Kidney (tissue), 14 donors: Measurements from ENCODE around the gene SERTAD1. TPM values are rescaled to one million over a fixed set of nuclear protein-coding genes. Genes with fewer than 3 reads are reported as not detected.

Experiments
- DNase-seq, 5 donors: peaks; one replicate each; pipeline ENCODE4 v3.0.0-alpha.2; 2013 to 2020
- FAIRE-seq: peaks from 2 replicates; lab custom pipeline; 2012; peaks lifted over from hg19 to GRCh38; lab: Jason Lieb, UNC
- H3K27ac ChIP-seq, 2 donors: one replicate each; pipeline ENCODE4 v1.7.0; 2013; ENCODE audit warnings: low read depth in 2 of 2, low read length in 2 of 2, inconsistent platforms in 1 of 2
- H3K27me3 ChIP-seq: one replicate; pipeline ENCODE4 v1.7.1; 2013; ENCODE audit warnings: low read length, inconsistent platforms; ENCODE audit not compliant: control insufficient read depth, insufficient read depth
- H3K36me3 ChIP-seq, 3 donors: one replicate each; pipeline versions ENCODE4 v1.7.0 to v1.7.1; 2013; ENCODE audit warnings: low read length in 3 of 3, control low read depth in 1 of 3, inconsistent platforms in 1 of 3; ENCODE audit not compliant: insufficient read depth in 3 of 3, control insufficient read depth in 2 of 3
- H3K4me1 ChIP-seq, 3 donors: one replicate each; pipeline versions ENCODE4 v1.7.0 to v1.7.1; 2013; ENCODE audit warnings: low read length in 3 of 3, inconsistent platforms in 1 of 3, low read depth in 1 of 3; ENCODE audit not compliant: control insufficient read depth in 2 of 3, insufficient read depth in 2 of 3
- H3K4me3 ChIP-seq, 3 donors: one replicate each; pipeline versions ENCODE4 v1.7.0 to v1.8.1; 2013; ENCODE audit warnings: low read length in 3 of 3, control low read depth in 1 of 3, inconsistent platforms in 1 of 3
- H3K9ac ChIP-seq, 3 donors: one replicate each; pipeline versions ENCODE4 v1.7.0 to v1.7.1; 2013; ENCODE audit warnings: low read length in 3 of 3, control low read depth in 1 of 3, inconsistent platforms in 1 of 3
- H3K9me3 ChIP-seq, 3 donors: one replicate each; pipeline versions ENCODE4 v1.7.0 to v1.7.1; 2013; ENCODE audit warnings: low read length in 3 of 3, control low read depth in 1 of 3, inconsistent platforms in 1 of 3; ENCODE audit not compliant: control insufficient read depth in 2 of 3, insufficient read depth in 1 of 3
- intact Hi-C: fragments of 100-400 bp; cut with DNase I; formaldehyde crosslinking; loops from one replicate; pipeline ENCODE4 v1.11.1; 2022
- polyA plus RNA-seq: library from polyadenylated mRNA; stranded (reverse); fragments of 350-450 nt; fragmentation: Illumina TruSeq; extraction: RNeasy Lipid Tissue Mini Kit (QIAGEN cat#74804); gene quantifications from one replicate; pipeline ENCODE4 v1.2.3, GENCODE V29; 2014; ENCODE audit warnings: low read depth, low replicate concordance; ENCODE audit not compliant: insufficient read depth
- total RNA-seq: library from RNA; stranded (reverse); fragmentation: NEBNext Ultra II Directional; extraction: Animal tissue kit (Norgen Biotek cat#: 25700); gene quantifications from one replicate; pipeline ENCODE4 v1.2.1, GENCODE V29; 2021
- TF ChIP-seq, protein P1 (sequence below): IDR thresholded peaks from 3 replicates; pipeline ENCODE4 v1.5.1; 2012; ENCODE audit warnings: mild to moderate bottlenecking, moderate library complexity, borderline replicate concordance; ENCODE audit not compliant: insufficient read depth; ENCODE audit errors: extremely low read depth
- donor health status: control.
- donor health status: control.
- donor health status: control.
- donor health status: control.
- donor health status: control.
- donor health status: DM: yes; HTN: yes; CAD: no.
- donor health status: Normal renal cell carcinoma (clear cell type).

SERTAD1 gene
- total and polyA plus RNA-seq, 2 donors from 2014 or later, result 14.8 to 18.2 TPM

DNA sequence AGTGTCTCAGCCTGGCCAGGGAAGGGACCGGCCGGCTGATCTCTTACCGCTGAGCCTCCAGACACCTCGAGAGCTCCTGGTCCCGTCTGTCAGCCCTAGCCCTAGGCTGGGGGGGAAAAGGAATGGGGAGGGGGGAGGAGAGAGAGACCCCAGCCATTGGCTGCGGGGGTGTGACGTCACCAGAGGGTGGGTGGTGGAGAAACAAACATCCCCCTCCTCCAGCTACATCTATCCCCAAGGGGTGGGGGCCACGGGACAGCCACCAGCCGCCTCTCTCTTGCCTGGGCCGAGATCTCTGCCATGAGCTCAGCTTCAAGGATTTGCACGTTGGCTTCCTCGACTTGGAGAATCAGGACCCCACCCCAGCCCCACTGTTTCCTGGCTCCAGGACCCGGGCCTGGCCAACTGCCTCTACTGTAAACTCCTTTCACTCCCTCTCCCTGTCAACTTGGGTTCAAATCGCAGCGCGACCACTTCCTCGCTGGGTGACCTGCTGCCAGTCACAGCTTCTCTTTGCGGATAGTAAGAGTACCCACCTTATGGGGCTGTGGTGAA is 12.4 kb downstream of the SERTAD1 start, which contains the start of gene PRX:
Gene PRX, minus strand, starts transcription at position 88 of the 555 bp plus-strand sequence. CDS start 5,446 bp downstream, outside the sequence.
- Histone ChIP-seq H3K4me1 (peaks cover 3 to 7% (median 5%) of the 10 kb centered on the region in 3 donors), H3K4me3 (peak within 1 kb of the TSS in 2 of 3 donors; percentile 3 to 37), H3K27me3 (no peaks in the 10 kb centered on the region), H3K27ac (peak within 1 kb of the TSS in 1 of 2 donors; percentile 36), H3K9ac (peak within 1 kb of the TSS in 2 of 3 donors; percentile 9 to 63), H3K9me3 (no peaks in the 10 kb centered on the region), H3K36me3 (no peaks in the 10 kb centered on the region)
- intact Hi-C loops, result no loop called here
- FAIRE-seq (no peak), DNase-seq (peak in 2 of 5 donors; percentile 48 to 74)
- TF ChIP-seq, protein P1, sequence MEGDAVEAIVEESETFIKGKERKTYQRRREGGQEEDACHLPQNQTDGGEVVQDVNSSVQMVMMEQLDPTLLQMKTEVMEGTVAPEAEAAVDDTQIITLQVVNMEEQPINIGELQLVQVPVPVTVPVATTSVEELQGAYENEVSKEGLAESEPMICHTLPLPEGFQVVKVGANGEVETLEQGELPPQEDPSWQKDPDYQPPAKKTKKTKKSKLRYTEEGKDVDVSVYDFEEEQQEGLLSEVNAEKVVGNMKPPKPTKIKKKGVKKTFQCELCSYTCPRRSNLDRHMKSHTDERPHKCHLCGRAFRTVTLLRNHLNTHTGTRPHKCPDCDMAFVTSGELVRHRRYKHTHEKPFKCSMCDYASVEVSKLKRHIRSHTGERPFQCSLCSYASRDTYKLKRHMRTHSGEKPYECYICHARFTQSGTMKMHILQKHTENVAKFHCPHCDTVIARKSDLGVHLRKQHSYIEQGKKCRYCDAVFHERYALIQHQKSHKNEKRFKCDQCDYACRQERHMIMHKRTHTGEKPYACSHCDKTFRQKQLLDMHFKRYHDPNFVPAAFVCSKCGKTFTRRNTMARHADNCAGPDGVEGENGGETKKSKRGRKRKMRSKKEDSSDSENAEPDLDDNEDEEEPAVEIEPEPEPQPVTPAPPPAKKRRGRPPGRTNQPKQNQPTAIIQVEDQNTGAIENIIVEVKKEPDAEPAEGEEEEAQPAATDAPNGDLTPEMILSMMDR, result no peak

DNA sequence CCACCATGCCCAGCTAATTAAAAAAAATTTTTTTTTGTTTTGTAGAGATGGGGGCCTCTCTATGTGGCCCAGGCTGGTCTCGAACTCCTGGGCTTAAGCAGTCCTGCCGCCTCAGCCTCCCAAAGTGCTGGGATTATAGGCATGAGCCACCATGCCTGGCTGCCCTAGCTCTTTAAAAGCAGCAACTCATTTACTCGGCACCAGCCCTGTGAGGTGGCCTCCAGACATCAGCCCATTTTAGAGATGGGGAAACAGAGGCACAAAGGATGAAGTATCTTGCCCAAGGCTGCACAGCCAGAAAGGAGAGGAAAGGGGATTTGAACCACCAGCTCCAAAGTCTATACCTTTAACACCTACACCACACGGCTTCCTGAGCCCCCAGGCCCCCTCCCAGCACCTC is 12.9 kb downstream of the SERTAD1 start:
- intact Hi-C loops, result no loop called here
- Histone ChIP-seq H3K27ac (peak overlapping the region in 1 of 2 donors; percentile 11), H3K4me3 (peak overlapping the region in 1 of 3 donors; percentile 37), H3K4me1 (peaks cover 3 to 7% (median 5%) of the 10 kb centered on the region in 3 donors), H3K27me3 (no peaks in the 10 kb centered on the region), H3K9ac (peak overlapping the region in 2 of 3 donors; percentile 9 to 12), H3K9me3 (no peaks in the 10 kb centered on the region), H3K36me3 (no peaks in the 10 kb centered on the region)
- FAIRE-seq (no peak), DNase-seq (no peak)
- TF ChIP-seq, protein P1, result no peak

DNA sequence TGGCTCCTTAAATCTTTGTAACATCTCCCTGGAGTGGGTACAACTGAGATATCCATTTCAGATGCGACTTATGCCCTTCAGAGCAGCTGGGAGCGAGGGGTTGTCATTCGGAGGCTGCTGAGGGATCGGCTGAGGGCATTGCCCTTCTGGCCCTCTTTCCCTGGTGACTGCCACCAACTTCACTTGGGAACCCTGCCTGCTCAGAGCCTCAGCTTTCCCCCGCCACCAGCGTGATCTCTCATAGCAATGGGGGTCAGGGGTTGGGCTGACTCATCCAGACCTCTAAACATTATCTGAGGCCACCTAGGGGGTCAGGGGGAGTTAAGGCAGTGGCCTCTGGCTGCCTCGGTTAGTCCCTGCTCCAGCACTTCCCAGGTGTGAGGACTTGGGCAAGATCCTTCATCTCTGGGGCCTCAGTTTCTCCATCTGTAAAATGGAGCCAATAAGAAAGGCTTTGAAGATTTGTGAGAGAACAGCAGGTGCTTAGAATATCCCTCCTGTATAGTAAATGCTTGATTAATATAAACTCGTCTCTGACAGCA is 13.8 kb downstream of the SERTAD1 start:
- Histone ChIP-seq H3K9me3 (no peaks in the 10 kb centered on the region), H3K27ac (peak overlapping the region; percentile 36 to 55), H3K9ac (peak overlapping the region in 1 of 3 donors; percentile 43), H3K36me3 (no peaks in the 10 kb centered on the region), H3K4me1 (peaks cover 0 to 7% (median 2%) of the 10 kb centered on the region in 3 donors), H3K27me3 (no peaks in the 10 kb centered on the region), H3K4me3 (peak overlapping the region in 1 of 3 donors; percentile 3)
- TF ChIP-seq, protein P1, result no peak
- intact Hi-C loops, result no loop called here
- no peak for FAIRE-seq
- DNase-seq, result no peak
